SU-DHL-6 (cell line): ENCODE results near the gene DCDC1.

ENCODE experiments used
- H2AFZ ChIP-seq: fragments of 200-600 bp; sonication (generic); 2 replicates; pipeline ENCODE4 v1.6.1; 2014; ENCODE audit warnings: low read depth, mild to moderate bottlenecking, moderate library complexity, mixed read lengths, antibody characterized with exemption, low read length; ENCODE audit not compliant: severe bottlenecking
- H3F3A ChIP-seq: fragments of 200-600 bp; shearing (Covaris generic); 2 replicates; pipeline ENCODE4 v1.6.0; 2016; ENCODE audit warnings: antibody characterized with exemption, mild to moderate bottlenecking; ENCODE audit not compliant: insufficient read depth
- H3K27ac ChIP-seq: fragments of 200-600 bp; sonication (generic); 2 replicates; pipeline ENCODE4 v1.5.1; 2016; ENCODE audit warnings: low read depth, mild to moderate bottlenecking, low read length, moderate library complexity, mixed read lengths
- H3K27me3 ChIP-seq: fragments of 200-600 bp; sonication (generic), shearing (Covaris generic); 2 replicates; pipeline ENCODE4 v1.6.0; 2014; ENCODE audit warnings: mild to moderate bottlenecking, low read length
- H3K36me3 ChIP-seq: fragments of 200-600 bp; sonication (generic); 2 replicates; pipeline ENCODE4 v1.6.1; 2014; ENCODE audit warnings: mild to moderate bottlenecking, low read length, mixed read lengths
- H3K4me2 ChIP-seq: fragments of 300-600, 200-600 bp; shearing (Covaris generic), sonication (generic); 2 replicates; pipeline ENCODE4 v1.6.0; 2014; ENCODE audit warnings: low read length, low read depth, mild to moderate bottlenecking; ENCODE audit not compliant: poor library complexity, severe bottlenecking
- H3K4me3 ChIP-seq: fragments of 200-600 bp; sonication (generic); 2 replicates; pipeline ENCODE4 v1.5.1; 2014; ENCODE audit warnings: antibody characterized with exemption, low read length, mild to moderate bottlenecking, mixed read lengths; ENCODE audit not compliant: insufficient read depth, poor library complexity, severe bottlenecking
- H3K79me2 ChIP-seq: fragments of 200-600 bp; sonication (generic); 2 replicates; pipeline ENCODE4 v1.6.1; 2014; ENCODE audit warnings: mild to moderate bottlenecking, low read length, moderate library complexity; ENCODE audit not compliant: insufficient read depth
- H3K9ac ChIP-seq: fragments of 200-600 bp; sonication (generic); 2 replicates; pipeline ENCODE4 v1.7.0; 2014; ENCODE audit warnings: mild to moderate bottlenecking, low read length
- H3K9me2 ChIP-seq: fragments of 200-600 bp; sonication (generic); replicated peaks from 2 replicates; pipeline ENCODE4 v1.6.1; 2014; ENCODE audit warnings: low read length; ENCODE audit not compliant: insufficient read depth
- H3K9me3 ChIP-seq: fragments of 200-600 bp; sonication (generic); 2 replicates; pipeline ENCODE4 v1.6.1; 2014; ENCODE audit warnings: low read length, mixed read lengths; ENCODE audit not compliant: insufficient read depth
- H4K20me1 ChIP-seq: fragments of 200-600 bp; sonication (generic); 2 replicates; pipeline ENCODE4 v1.6.1; 2014; ENCODE audit warnings: low read depth, mild to moderate bottlenecking, antibody characterized with exemption, low read length, moderate library complexity, mixed read lengths
- EZH2phosphoT487 ChIP-seq: fragments of 200-600 bp; sonication (generic), shearing (Covaris generic); conservative IDR thresholded peaks from 2 replicates; pipeline ENCODE4 v1.6.1; 2018; ENCODE audit warnings: mild to moderate bottlenecking, antibody characterized with exemption, low read length, moderate library complexity, mixed read lengths
- TF ChIP-seq, protein P1 (sequence below): fragments of 200-600 bp; sonication (generic); IDR thresholded peaks from one replicate; pipeline ENCODE4 v1.5.1; 2017; ENCODE audit warnings: antibody characterized with exemption, mild to moderate bottlenecking, low read length, moderate library complexity; ENCODE audit not compliant: insufficient read depth, poor library complexity, severe bottlenecking

The DCDC1 gene

GRCh38 chr11:30821438-30821965, 548.0 kb downstream of the DCDC1 start:
- TF ChIP-seq, protein P1, sequence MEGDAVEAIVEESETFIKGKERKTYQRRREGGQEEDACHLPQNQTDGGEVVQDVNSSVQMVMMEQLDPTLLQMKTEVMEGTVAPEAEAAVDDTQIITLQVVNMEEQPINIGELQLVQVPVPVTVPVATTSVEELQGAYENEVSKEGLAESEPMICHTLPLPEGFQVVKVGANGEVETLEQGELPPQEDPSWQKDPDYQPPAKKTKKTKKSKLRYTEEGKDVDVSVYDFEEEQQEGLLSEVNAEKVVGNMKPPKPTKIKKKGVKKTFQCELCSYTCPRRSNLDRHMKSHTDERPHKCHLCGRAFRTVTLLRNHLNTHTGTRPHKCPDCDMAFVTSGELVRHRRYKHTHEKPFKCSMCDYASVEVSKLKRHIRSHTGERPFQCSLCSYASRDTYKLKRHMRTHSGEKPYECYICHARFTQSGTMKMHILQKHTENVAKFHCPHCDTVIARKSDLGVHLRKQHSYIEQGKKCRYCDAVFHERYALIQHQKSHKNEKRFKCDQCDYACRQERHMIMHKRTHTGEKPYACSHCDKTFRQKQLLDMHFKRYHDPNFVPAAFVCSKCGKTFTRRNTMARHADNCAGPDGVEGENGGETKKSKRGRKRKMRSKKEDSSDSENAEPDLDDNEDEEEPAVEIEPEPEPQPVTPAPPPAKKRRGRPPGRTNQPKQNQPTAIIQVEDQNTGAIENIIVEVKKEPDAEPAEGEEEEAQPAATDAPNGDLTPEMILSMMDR, result no peak
- TF ChIP-seq EZH2phosphoT487, result no peak
- H3K27me3 ChIP-seq, result no peaks in the 10 kb centered on the region
- H4K20me1 ChIP-seq, result no peaks in the 10 kb centered on the region
- no peak overlapping the region for H3K4me3 ChIP-seq
- no peaks in the 10 kb centered on the region for H3K9me2 ChIP-seq
- H3F3A ChIP-seq, result no peaks in the 10 kb centered on the region
- H3K4me2 ChIP-seq, result no peak overlapping the region
- no peak overlapping the region for H2AFZ ChIP-seq
- no peaks in the 10 kb centered on the region for H3K79me2 ChIP-seq
- no peaks in the 10 kb centered on the region for H3K36me3 ChIP-seq
- no peak overlapping the region for H3K27ac ChIP-seq
- no peaks in the 10 kb centered on the region for H3K9me3 ChIP-seq
- H3K9ac ChIP-seq, result no peak overlapping the region

GRCh38 chr11:30818721-30819120, 550.8 kb downstream of the DCDC1 start:
- H3K4me2 ChIP-seq, result no peak overlapping the region
- H3K4me3 ChIP-seq, result no peak overlapping the region
- H4K20me1 ChIP-seq, result no peaks in the 10 kb centered on the region
- H3K9me2 ChIP-seq, result no peaks in the 10 kb centered on the region
- no peaks in the 10 kb centered on the region for H3K36me3 ChIP-seq
- no peak overlapping the region for H3K27ac ChIP-seq
- no peaks in the 10 kb centered on the region for H3K27me3 ChIP-seq
- no peak overlapping the region for H2AFZ ChIP-seq
- H3K79me2 ChIP-seq, result no peaks in the 10 kb centered on the region
- no peaks in the 10 kb centered on the region for H3K9me3 ChIP-seq
- TF ChIP-seq, protein P1, result no peak
- no peak for TF ChIP-seq EZH2phosphoT487
- H3F3A ChIP-seq, result no peaks in the 10 kb centered on the region
- no peak overlapping the region for H3K9ac ChIP-seq

GRCh38 chr11:30816959-30817880, 552.3 kb downstream of the DCDC1 start:
- H3F3A ChIP-seq, result no peaks in the 10 kb centered on the region
- no peak overlapping the region for H3K27ac ChIP-seq
- H2AFZ ChIP-seq, result no peak overlapping the region
- H3K27me3 ChIP-seq, result no peaks in the 10 kb centered on the region
- no peaks in the 10 kb centered on the region for H4K20me1 ChIP-seq
- no peaks in the 10 kb centered on the region for H3K9me2 ChIP-seq
- H3K79me2 ChIP-seq, result no peaks in the 10 kb centered on the region
- H3K4me2 ChIP-seq, result no peak overlapping the region
- H3K9ac ChIP-seq, result no peak overlapping the region
- TF ChIP-seq EZH2phosphoT487, result no peak
- TF ChIP-seq, protein P1, result no peak
- H3K36me3 ChIP-seq, result no peaks in the 10 kb centered on the region
- H3K4me3 ChIP-seq, result no peak overlapping the region
- H3K9me3 ChIP-seq, result no peaks in the 10 kb centered on the region
